GM12878 (cell line): ENCODE results near the gene MORC4.

Experiments used
- CTCF ChIP-seq, 3 experiments: IDR thresholded peaks in 2 of 3; conservative IDR thresholded peaks in 1 of 3; 2 replicates each; pipeline ENCODE4 v1.5.1; 2011; ENCODE audit warnings: low read depth in 3 of 3, low read length in 3 of 3, mild to moderate bottlenecking in 3 of 3, control low read depth in 2 of 3, moderate library complexity in 2 of 3, inconsistent platforms in 1 of 3, mixed read lengths in 1 of 3; ENCODE audit not compliant: control insufficient read depth in 2 of 3, insufficient read depth in 1 of 3; ENCODE audit errors: extremely low read depth in 1 of 3
- MXI1 ChIP-seq: fragments of 150-350 bp; IDR thresholded peaks from 2 replicates; pipeline ENCODE4 v1.6.1; 2011; ENCODE audit warnings: low read depth, mild to moderate bottlenecking, inconsistent platforms, low read length, improper control_type of control experiment
- POLR2AphosphoS5 ChIP-seq: IDR thresholded peaks from 2 replicates; pipeline ENCODE4 v1.6.1; 2011; ENCODE audit warnings: mild to moderate bottlenecking, low read length, inconsistent platforms
- RAD21 ChIP-seq: IDR thresholded peaks from 2 replicates; pipeline ENCODE4 v1.6.1; 2011; ENCODE audit warnings: mild to moderate bottlenecking, low read depth, low read length, moderate library complexity; ENCODE audit not compliant: insufficient read depth
- RELA ChIP-seq: fragments of 450-650 bp; IDR thresholded peaks from 2 replicates; pipeline ENCODE4 v1.8.0; 2014; ENCODE audit warnings: borderline replicate concordance; ENCODE audit not compliant: partially characterized antibody
- REST ChIP-seq: IDR thresholded peaks from 2 replicates; pipeline ENCODE4 v1.6.1; 2012; ENCODE audit warnings: mild to moderate bottlenecking, low read depth, low read length
- SIN3A ChIP-seq: IDR thresholded peaks from 2 replicates; pipeline ENCODE4 v1.6.1; 2012; ENCODE audit warnings: low read depth, low read length, improper control_type of control experiment
- SP1 ChIP-seq: IDR thresholded peaks from one replicate; pipeline ENCODE4 v1.6.1; 2011; ENCODE audit warnings: low read depth, low read length

GRCh38 chrX:106921637-106922036 lies 78.4 kb downstream of the MORC4 start:
- TF ChIP-seq POLR2AphosphoS5 (no peak), CTCF (IDR thresholded peaks at IDR 0.05 in 2 of 3, conservative IDR thresholded peaks at IDR 0.05 in 1 of 3; ENCODE audit: control insufficient read depth in 2 of 3, extremely low read depth in 1 of 3, insufficient read depth in 1 of 3, low read depth in 3 of 3, low read length in 3 of 3) (no peak), SP1 (no peak), MXI1 (no peak), SIN3A (no peak), REST (no peak), RELA (no peak), RAD21 (no peak)
